ENCODE results near the gene BBS7. TPM values are rescaled to one million over a fixed set of nuclear protein-coding genes. Genes with fewer than 3 reads are reported as not detected.

Gene BBS7
- total and polyA plus RNA-seq, 10 of the 15 experiments (the other 5 are each of a cell fraction or from before 2014, with no cell fraction given), result 5.2 to 15.2 (median 9.0) TPM

DNA sequence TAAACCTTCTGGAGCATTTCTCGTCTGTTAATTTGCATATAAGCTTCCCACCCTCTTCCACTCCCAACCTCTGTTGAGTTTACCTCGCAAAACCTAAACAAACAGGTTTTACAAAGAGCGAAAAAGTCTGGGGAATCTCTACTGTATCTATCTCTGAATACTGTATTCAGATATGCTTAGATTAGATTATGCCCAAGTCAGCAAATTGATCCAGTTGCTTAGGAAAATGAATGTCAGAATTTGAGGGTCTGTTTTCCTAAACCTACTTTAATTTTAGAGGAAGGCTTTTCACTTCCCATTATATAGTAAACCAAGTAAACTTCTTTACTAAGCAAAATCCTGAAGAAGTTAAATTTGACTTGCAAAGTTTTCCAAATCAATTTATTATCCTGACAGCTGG lies 53.3 kb downstream of the BBS7 start:
- 81% methylated on average over 3 of the region's 3 CpGs for WGBS (ENCODE audit: insufficient coverage, insufficient replicate concordance, low lambda C conversion rate, missing lambda C conversion rate)
- Histone ChIP-seq H3K27ac (ENCODE audit: control insufficient read depth, insufficient read depth) (no peak overlapping the region), H3K9ac (ENCODE audit: control insufficient read depth, insufficient read depth, low read length) (no peak overlapping the region), H3K9me3 (replicated peaks; ENCODE audit: control insufficient read depth, insufficient read depth, low read length) (no peaks in the 10 kb centered on the region), H3K27me3 (replicated peaks in 1 of 2; ENCODE audit: control insufficient read depth in 2 of 2, insufficient read depth in 2 of 2, low read length in 1 of 2) (no peaks in the 10 kb centered on the region), H3K4me3 (no peak overlapping the region), H2AFZ (ENCODE audit: control insufficient read depth, low read depth, low read length) (no peak overlapping the region), H3K36me3 (ENCODE audit: control insufficient read depth in 2 of 2, insufficient read depth in 2 of 2, low read length in 1 of 2) (peaks cover 1 to 27% of the 10 kb centered on the region in 2 experiments), H3K79me2 (ENCODE audit: control insufficient read depth, insufficient read depth, low read length) (peaks cover 33% of the 10 kb centered on the region), H4K20me1 (ENCODE audit: control insufficient read depth, insufficient read depth) (no peaks in the 10 kb centered on the region), H3K4me2 (ENCODE audit: control insufficient read depth, insufficient read depth) (no peak overlapping the region), H3K4me1 (ENCODE audit: control insufficient read depth, insufficient read depth, low read length) (no peaks in the 10 kb centered on the region)
- intact Hi-C loops (cut with micrococcal nuclease; ENCODE audit: unreplicated experiment) (no loop called here), in situ Hi-C loops (cut with MboI) (no loop called here)
- ChIA-PET POLR2A (interaction anchor here (0.8 kb wide), 1 partner anchor 10 kb away, joined by 3 read pairs; no protein-coding TSS in a partner anchor), SMC1A (ENCODE audit: uncharacterized antibody, unreplicated experiment) (interaction anchor here (0.8 to 1.7 kb wide), 7 partner anchors 11 to 40 kb away, joined by 3 to 5 read pairs (median 3); no protein-coding TSS in a partner anchor), CTCF (interaction anchor here (0.8 to 2.0 kb wide), 2 partner anchors 8 to 10 kb away, joined by 3 to 6 read pairs; no protein-coding TSS in a partner anchor), RAD21 (ENCODE audit: unreplicated experiment) (no interaction called here)
- TF ChIP-seq LARP7 (IDR thresholded peaks at IDR 0.05), result no peak
- no peak for TF ChIP-seq CHD1 (IDR thresholded peaks at IDR 0.05; ENCODE audit: low read depth, low read length)
- TF ChIP-seq RCOR1 (conservative IDR thresholded peaks at IDR 0.05; ENCODE audit: low read depth, low read length), result no peak
- no peak for ATAC-seq
- no peak for DNase-seq (ENCODE audit: low read depth, low spot score)
- FAIRE-seq, result no peak
- TSS peak; percentile 6 for BruUV-seq (replicated peaks)

DNA sequence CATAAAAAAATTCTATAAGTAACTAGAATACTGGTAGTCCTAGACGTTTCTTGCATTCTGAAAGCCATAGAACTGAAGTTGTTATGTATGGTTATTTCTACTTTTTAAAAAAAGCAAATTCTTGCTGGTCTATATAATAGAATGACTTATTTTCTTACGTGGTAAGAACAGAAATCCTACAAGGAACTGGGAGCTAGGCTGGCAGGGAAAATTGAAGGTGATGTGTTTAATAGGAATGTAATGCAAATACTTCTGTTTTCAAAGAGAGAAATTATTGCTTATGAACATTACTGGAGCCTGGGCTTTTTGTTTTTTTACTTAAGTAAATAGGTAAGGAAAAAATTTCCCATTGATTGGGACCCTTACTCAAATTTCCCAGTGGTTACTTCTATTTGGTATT lies 55.5 kb downstream of the BBS7 start:
- Histone ChIP-seq H3K9me3 (replicated peaks; ENCODE audit: control insufficient read depth, insufficient read depth, low read length) (no peaks in the 10 kb centered on the region), H3K36me3 (ENCODE audit: control insufficient read depth in 2 of 2, insufficient read depth in 2 of 2, low read length in 1 of 2) (peaks cover 1 to 34% of the 10 kb centered on the region in 2 experiments), H3K9ac (ENCODE audit: control insufficient read depth, insufficient read depth, low read length) (no peak overlapping the region), H3K4me2 (ENCODE audit: control insufficient read depth, insufficient read depth) (no peak overlapping the region), H3K27me3 (replicated peaks in 1 of 2; ENCODE audit: control insufficient read depth in 2 of 2, insufficient read depth in 2 of 2, low read length in 1 of 2) (no peaks in the 10 kb centered on the region), H3K4me1 (ENCODE audit: control insufficient read depth, insufficient read depth, low read length) (no peaks in the 10 kb centered on the region), H3K27ac (ENCODE audit: control insufficient read depth, insufficient read depth) (no peak overlapping the region), H3K79me2 (ENCODE audit: control insufficient read depth, insufficient read depth, low read length) (peaks cover 14% of the 10 kb centered on the region), H2AFZ (ENCODE audit: control insufficient read depth, low read depth, low read length) (no peak overlapping the region), H3K4me3 (no peak overlapping the region), H4K20me1 (ENCODE audit: control insufficient read depth, insufficient read depth) (no peaks in the 10 kb centered on the region)
- ATAC-seq (no peak), DNase-seq (ENCODE audit: low read depth, low spot score) (no peak), FAIRE-seq (no peak)
- ChIA-PET CTCF (no interaction called here), RAD21 (ENCODE audit: unreplicated experiment) (interaction anchor here (1.3 kb wide), 1 partner anchor 9 kb away, joined by 3 read pairs; the partner anchor contains the start of gene CCNA2), POLR2A (interaction anchor here (1.5 kb wide), 1 partner anchor 13 kb away, joined by 5 read pairs; the partner anchor contains the start of gene EXOSC9), SMC1A (ENCODE audit: uncharacterized antibody, unreplicated experiment) (no interaction called here)
- TF ChIP-seq, protein P1, sequence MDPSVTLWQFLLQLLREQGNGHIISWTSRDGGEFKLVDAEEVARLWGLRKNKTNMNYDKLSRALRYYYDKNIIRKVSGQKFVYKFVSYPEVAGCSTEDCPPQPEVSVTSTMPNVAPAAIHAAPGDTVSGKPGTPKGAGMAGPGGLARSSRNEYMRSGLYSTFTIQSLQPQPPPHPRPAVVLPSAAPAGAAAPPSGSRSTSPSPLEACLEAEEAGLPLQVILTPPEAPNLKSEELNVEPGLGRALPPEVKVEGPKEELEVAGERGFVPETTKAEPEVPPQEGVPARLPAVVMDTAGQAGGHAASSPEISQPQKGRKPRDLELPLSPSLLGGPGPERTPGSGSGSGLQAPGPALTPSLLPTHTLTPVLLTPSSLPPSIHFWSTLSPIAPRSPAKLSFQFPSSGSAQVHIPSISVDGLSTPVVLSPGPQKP (IDR thresholded peaks at IDR 0.05; ENCODE audit: low read depth, low read length), result no peak
- TF ChIP-seq POLR2AphosphoS5 (IDR thresholded peaks at IDR 0.05; ENCODE audit: low read length), result no peak
- no peak for TF ChIP-seq POLR2AphosphoS2 (IDR thresholded peaks at IDR 0.05; ENCODE audit: low read depth, low read length)
- TF ChIP-seq ZSCAN29 (IDR thresholded peaks at IDR 0.05), result no peak
- TF ChIP-seq, protein P2, sequence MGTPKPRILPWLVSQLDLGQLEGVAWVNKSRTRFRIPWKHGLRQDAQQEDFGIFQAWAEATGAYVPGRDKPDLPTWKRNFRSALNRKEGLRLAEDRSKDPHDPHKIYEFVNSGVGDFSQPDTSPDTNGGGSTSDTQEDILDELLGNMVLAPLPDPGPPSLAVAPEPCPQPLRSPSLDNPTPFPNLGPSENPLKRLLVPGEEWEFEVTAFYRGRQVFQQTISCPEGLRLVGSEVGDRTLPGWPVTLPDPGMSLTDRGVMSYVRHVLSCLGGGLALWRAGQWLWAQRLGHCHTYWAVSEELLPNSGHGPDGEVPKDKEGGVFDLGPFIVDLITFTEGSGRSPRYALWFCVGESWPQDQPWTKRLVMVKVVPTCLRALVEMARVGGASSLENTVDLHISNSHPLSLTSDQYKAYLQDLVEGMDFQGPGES (IDR thresholded peaks at IDR 0.05), result no peak
- no peak for TF ChIP-seq PAX8 (IDR thresholded peaks at IDR 0.05)
- TF ChIP-seq NRF1 (conservative IDR thresholded peaks at IDR 0.05; ENCODE audit: low read depth, low read length), result no peak
- no peak for TF ChIP-seq TCF7 (IDR thresholded peaks at IDR 0.05; ENCODE audit: borderline replicate concordance)
- TF ChIP-seq, protein P3, sequence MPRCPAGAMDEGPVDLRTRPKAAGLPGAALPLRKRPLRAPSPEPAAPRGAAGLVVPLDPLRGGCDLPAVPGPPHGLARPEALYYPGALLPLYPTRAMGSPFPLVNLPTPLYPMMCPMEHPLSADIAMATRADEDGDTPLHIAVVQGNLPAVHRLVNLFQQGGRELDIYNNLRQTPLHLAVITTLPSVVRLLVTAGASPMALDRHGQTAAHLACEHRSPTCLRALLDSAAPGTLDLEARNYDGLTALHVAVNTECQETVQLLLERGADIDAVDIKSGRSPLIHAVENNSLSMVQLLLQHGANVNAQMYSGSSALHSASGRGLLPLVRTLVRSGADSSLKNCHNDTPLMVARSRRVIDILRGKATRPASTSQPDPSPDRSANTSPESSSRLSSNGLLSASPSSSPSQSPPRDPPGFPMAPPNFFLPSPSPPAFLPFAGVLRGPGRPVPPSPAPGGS (IDR thresholded peaks at IDR 0.05; ENCODE audit: borderline replicate concordance, insufficient read depth, low read depth, low read length, poor library complexity, severe bottlenecking), result no peak
- in situ Hi-C loops (cut with MboI) (no loop called here), intact Hi-C loops (cut with micrococcal nuclease; ENCODE audit: unreplicated experiment) (no loop called here)
- WGBS (ENCODE audit: insufficient coverage, insufficient replicate concordance, low lambda C conversion rate, missing lambda C conversion rate), result 86% methylated on average over 2 of the region's 2 CpGs
- no TSS peak for BruUV-seq (replicated peaks)
